HUDEP-2 (cell line): ENCODE data around the gene C13orf46.
A peak's percentile ranks its signal among the peaks of the same experiment; 100 is the strongest.

ENCODE experiments used
- DNase-seq, 76 experiments: peaks; one replicate each; lab custom pipeline; 2025; ENCODE audit not compliant: unreplicated experiment in 76 of 76; lab: John Stamatoyannopoulos, UW

The C13orf46 gene

GRCh38 chr13:113958373-113958772 is 15.5 kb downstream of the C13orf46 start:
- no peak for DNase-seq

- no peak for DNase-seq
Measured at GRCh38 chr13:113956571-113956970, 17.3 kb downstream of the C13orf46 start.

GRCh38 chr13:113955691-113956090 is 18.2 kb downstream of the C13orf46 start:
- DNase-seq = no peak

- DNase-seq = no peak
Measured at GRCh38 chr13:113955235-113955634, 18.6 kb downstream of the C13orf46 start.

GRCh38 chr13:113954046-113954835 is 19.6 kb downstream of the C13orf46 start:
- DNase-seq = no peak

- DNase-seq = no peak
Measured at GRCh38 chr13:113953561-113953960, 20.3 kb downstream of the C13orf46 start.

- DNase-seq = no peak
Measured at GRCh38 chr13:113952983-113953520, 20.8 kb downstream of the C13orf46 start.

- no peak for DNase-seq
Measured at GRCh38 chr13:113952151-113952982, 21.5 kb downstream of the C13orf46 start.

- peak in 69 of 76 experiments; percentile 7 to 79 (median 66) for DNase-seq
Measured at GRCh38 chr13:113951246-113951999, 22.5 kb downstream of the C13orf46 start.

GRCh38 chr13:113950451-113951245 is 23.2 kb downstream of the C13orf46 start:
- DNase-seq = no peak

GRCh38 chr13:113949546-113949945 is 24.3 kb downstream of the C13orf46 start:
- no peak for DNase-seq

GRCh38 chr13:113948034-113948742 is 25.7 kb downstream of the C13orf46 start:
- no peak for DNase-seq

GRCh38 chr13:113947311-113948033 is 26.4 kb downstream of the C13orf46 start:
- DNase-seq = peak in 13 of 76 experiments; percentile 3 to 32 (median 16)

- DNase-seq = no peak
Measured at GRCh38 chr13:113946409-113947181, 27.3 kb downstream of the C13orf46 start.

GRCh38 chr13:113945857-113946408 is 27.9 kb downstream of the C13orf46 start:
- DNase-seq = no peak

- DNase-seq = no peak
Measured at GRCh38 chr13:113943821-113944565, 29.9 kb downstream of the C13orf46 start.

- DNase-seq = no peak
Measured at GRCh38 chr13:113942591-113943103, 31.2 kb downstream of the C13orf46 start.
